GM12872 (cell line): ENCODE data around the gene ADGRA1.

Source experiments
- TF ChIP-seq, protein P1 (sequence below): IDR thresholded peaks from 3 replicates; pipeline ENCODE4 v1.5.1; 2011; ENCODE audit warnings: low read depth, mild to moderate bottlenecking, low read length, moderate library complexity; ENCODE audit not compliant: insufficient read depth

Gene ADGRA1

DNA sequence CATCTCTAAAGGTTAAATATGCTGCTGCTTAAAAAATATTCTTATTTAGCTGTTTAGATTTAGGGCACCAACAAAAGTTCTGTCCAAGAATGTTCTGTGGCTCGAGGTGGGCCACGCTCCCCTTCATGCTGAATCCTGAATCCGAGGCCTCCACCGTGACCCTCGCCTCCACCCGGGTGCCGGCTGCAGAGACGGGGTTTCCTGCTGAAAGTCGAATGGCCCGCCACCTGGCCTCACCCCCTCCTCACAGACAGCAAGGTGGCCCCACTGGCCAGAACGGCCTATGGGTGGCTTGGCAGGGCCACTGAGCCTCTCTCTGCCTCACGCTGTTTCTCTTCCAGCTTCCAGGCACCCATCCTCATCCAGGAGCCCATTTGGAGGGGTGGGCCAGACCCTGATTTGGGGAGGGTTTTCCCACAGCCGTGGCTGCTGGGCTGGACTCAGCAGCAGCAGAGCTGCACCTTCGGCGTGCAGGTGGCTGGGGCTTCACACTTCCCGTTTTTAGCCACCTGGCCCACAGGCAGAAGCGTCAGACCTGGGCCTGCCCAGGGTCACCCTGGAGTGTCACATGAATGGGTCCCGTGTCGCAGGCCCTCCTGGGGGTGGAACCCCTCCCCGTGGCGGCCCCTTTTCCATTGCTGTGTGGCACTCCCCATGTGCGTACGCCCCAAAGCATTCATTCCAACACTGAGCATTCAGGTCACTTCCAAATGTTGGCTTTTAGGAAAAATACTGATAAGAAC, 26.3 kb upstream of the ADGRA1 start:
- TF ChIP-seq, protein P1, sequence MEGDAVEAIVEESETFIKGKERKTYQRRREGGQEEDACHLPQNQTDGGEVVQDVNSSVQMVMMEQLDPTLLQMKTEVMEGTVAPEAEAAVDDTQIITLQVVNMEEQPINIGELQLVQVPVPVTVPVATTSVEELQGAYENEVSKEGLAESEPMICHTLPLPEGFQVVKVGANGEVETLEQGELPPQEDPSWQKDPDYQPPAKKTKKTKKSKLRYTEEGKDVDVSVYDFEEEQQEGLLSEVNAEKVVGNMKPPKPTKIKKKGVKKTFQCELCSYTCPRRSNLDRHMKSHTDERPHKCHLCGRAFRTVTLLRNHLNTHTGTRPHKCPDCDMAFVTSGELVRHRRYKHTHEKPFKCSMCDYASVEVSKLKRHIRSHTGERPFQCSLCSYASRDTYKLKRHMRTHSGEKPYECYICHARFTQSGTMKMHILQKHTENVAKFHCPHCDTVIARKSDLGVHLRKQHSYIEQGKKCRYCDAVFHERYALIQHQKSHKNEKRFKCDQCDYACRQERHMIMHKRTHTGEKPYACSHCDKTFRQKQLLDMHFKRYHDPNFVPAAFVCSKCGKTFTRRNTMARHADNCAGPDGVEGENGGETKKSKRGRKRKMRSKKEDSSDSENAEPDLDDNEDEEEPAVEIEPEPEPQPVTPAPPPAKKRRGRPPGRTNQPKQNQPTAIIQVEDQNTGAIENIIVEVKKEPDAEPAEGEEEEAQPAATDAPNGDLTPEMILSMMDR, result no peak

DNA sequence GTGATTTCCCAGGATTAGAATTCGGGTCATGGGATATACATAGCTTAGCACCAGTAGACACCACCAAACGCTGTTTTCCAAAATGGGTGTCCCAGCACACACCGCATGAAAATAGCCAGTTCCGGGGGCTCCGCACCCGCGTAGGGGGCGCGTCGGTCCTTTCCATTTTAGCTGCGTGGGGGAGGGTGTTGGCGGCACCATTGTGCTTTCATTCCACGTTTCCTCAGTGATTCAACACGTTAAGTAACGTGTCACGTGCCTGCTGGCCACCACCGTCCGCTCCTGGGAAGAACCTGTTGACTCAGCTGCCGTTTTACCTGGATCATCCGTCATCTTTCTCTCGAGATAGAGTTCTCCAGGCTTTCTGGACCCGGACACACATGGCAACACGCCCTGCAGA, 25.6 kb upstream of the ADGRA1 start:
- TF ChIP-seq, protein P1, result no peak

DNA sequence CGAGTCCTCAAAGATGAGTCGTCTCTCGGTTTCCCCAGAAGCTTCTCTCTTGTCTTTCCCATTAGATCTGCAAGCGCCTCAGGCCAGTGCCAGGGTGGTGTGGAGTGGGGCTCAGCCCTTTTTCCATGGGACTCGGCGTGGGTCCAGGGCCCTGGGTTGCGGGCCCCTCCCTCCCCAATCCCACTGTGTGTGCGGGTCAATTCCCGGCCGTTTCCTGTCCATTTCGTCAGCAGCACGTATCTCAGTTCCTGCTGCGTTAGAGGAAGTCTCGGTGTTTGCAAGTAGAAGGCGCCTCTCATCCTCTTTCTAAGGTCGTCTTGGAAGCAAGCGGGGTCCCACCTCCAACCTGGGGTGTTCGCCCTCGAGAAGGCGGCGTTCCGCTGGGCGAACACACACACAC, 25.1 kb upstream of the ADGRA1 start:
- TF ChIP-seq, protein P1, result no peak

DNA sequence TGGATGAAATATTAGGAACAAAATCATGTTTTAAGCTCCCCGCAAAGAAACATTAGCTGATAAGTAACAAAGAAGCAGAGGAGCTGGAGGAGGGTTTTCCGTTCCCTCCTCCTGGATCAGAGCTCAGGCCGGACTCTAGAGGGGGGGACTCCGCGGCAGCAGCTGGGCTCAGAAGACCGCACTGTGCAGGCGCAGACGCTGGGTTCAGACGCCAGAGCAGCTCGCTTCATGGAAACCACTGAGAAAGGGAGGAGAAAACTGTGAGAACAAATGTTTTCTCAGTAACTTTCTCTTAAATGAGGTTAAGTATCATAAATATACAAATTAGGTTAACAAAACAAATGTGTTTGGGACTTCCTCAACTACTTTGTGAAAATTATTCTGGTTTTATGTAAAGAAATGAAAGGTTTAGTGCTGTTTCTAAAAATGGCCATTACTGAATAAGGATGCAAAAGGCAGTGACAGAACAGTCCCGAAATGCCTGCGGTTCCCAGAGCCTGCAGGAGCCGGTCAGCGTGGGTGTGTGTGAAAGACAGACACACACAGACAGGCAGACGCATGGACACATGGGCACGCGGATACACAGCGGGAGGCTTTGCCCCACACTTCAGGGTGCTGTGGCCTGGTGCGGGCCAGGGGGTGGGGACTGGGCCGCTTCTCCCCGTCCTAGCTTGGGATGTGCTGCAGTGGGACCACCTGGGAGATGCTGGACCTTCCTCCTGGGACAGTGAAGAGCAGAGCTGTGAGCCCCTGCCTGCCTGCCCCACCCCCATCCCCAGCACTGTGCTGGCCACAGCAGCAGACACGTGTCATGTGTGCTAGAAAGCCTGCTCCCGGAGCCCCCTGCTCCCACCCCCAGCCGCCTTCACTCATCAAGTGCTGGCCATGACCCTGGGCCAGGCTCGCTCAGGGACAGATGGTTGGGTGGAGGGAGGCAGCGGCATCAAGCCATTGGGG, 20.3 kb upstream of the ADGRA1 start:
- TF ChIP-seq, protein P1, result no peak

DNA sequence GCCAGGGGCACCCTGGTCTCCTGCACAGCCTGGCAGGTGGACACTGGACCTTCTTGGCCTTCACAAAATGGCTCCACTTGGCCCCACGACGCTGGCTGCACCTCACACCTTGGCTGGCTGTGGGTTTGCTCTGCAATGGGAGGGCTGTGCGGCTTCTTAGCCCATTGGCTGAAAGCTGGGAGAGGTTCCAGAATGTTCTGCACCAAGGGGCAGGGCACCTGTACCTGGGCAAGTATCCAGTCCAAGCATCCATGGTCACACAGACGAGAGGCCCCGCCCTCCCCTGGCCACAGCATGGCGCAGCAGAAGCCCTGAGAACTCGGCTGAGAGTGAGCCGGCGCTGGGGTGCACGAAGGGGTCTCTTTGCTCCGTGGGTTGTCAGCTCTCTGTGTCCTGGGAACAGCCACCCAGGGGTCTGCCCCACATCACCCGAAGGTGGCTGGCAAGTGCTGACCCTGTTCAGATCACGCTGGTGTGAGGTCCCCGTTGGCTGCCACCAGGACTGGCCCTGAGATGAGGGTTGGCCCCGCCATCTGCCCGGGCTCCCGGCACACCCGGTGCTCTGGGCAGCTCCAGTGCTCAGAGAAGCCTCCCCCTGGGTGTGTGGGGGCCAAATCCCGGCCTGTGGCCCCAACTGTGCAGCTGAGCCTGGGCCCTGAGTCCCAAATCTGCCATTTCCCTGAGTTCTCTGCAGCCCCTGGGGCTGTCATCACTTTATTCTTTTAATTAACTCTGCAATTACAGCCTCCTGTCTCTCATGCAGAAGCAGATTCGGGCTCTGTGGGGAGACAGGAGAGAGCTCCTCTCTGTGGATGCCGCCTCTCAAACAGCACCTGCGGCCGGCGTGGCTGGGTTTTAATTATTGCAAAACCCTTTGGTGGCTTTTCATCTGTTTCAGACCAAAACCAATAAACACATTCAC, 19.4 kb upstream of the ADGRA1 start:
- TF ChIP-seq, protein P1, result no peak

DNA sequence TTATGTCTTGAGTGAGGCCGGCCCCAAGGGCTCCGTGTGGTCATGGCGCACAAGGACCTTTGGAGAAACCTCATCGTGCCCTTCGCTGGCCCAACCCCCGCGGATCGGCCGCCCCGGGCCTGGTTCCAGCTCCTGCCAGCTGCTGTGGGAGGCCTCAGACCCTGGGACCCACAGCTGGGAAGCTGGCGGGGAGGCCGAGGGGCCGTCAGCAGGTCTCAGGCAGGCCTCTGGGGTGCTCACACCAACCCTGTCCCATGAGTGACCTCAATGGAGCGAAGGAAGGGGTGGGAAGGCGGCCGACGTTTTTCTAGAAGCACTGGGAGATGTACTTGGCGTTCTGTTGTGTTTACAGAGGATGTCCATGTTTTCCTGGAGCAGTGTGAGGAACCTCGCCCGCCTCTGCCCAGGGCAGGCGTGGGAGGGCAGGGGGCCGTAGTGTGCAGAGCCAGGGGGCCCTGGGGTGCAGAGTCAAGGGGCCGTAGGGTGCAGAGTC, 18.6 kb upstream of the ADGRA1 start:
- TF ChIP-seq, protein P1, result no peak
